ENCODE data around the gene ATG9B.
A peak's percentile ranks its signal among the peaks of the same experiment; 100 is the strongest.

ATG9B gene

GRCh38 chr7:151017953-151018420 is 6.3 kb downstream of the ATG9B start:
- Histone ChIP-seq H3K36me3 (no peaks in the 10 kb centered on the region), H3K9me3 (ENCODE audit: severe bottlenecking) (no peaks in the 10 kb centered on the region), H3K27me3 (ENCODE audit: insufficient read depth, low read depth, severe bottlenecking) (no peaks in the 10 kb centered on the region), H3K4me3 (ENCODE audit: low read depth, low read length) (peak overlapping the region; percentile 55), H3K27ac (peak overlapping the region; percentile 45)
- TF ChIP-seq CTCF (IDR thresholded peaks at IDR 0.05; ENCODE audit: low read depth, low read length) = peak; percentile 94
- peak; percentile 84 for DNase-seq

- H3K4me3 ChIP-seq (ENCODE audit: low read depth, low read length) = peak overlapping the region; percentile 55
- peak overlapping the region; percentile 45 for H3K27ac ChIP-seq
- DNase-seq = peak; percentile 54
- TF ChIP-seq CTCF (IDR thresholded peaks at IDR 0.05; ENCODE audit: low read depth, low read length) = no peak
- no peaks in the 10 kb centered on the region for H3K27me3 ChIP-seq (ENCODE audit: insufficient read depth, low read depth, severe bottlenecking)
- H3K9me3 ChIP-seq (ENCODE audit: severe bottlenecking) = no peaks in the 10 kb centered on the region
- H3K36me3 ChIP-seq = no peaks in the 10 kb centered on the region
Observed at GRCh38 chr7:151017370-151017952, 6.8 kb downstream of the ATG9B start.

- Histone ChIP-seq H3K27me3 (ENCODE audit: insufficient read depth, low read depth, severe bottlenecking) (no peaks in the 10 kb centered on the region), H3K27ac (no peak overlapping the region), H3K4me3 (ENCODE audit: low read depth, low read length) (no peak overlapping the region), H3K9me3 (ENCODE audit: severe bottlenecking) (no peaks in the 10 kb centered on the region), H3K36me3 (no peaks in the 10 kb centered on the region)
- no peak for DNase-seq
- TF ChIP-seq CTCF (IDR thresholded peaks at IDR 0.05; ENCODE audit: low read depth, low read length) = no peak
Observed at GRCh38 chr7:151016942-151017341, 7.4 kb downstream of the ATG9B start.

- Histone ChIP-seq H3K9me3 (ENCODE audit: severe bottlenecking) (no peaks in the 10 kb centered on the region), H3K4me3 (ENCODE audit: low read depth, low read length) (no peak overlapping the region), H3K27ac (no peak overlapping the region), H3K36me3 (no peaks in the 10 kb centered on the region), H3K27me3 (ENCODE audit: insufficient read depth, low read depth, severe bottlenecking) (no peaks in the 10 kb centered on the region)
- TF ChIP-seq CTCF (IDR thresholded peaks at IDR 0.05; ENCODE audit: low read depth, low read length) = no peak
- no peak for DNase-seq
Observed at GRCh38 chr7:151016505-151016904, 7.8 kb downstream of the ATG9B start.

GRCh38 chr7:151015967-151016366 is 8.3 kb downstream of the ATG9B start:
- no peaks in the 10 kb centered on the region for H3K36me3 ChIP-seq
- no peaks in the 10 kb centered on the region for H3K27me3 ChIP-seq (ENCODE audit: insufficient read depth, low read depth, severe bottlenecking)
- no peak for TF ChIP-seq CTCF (IDR thresholded peaks at IDR 0.05; ENCODE audit: low read depth, low read length)
- H3K4me3 ChIP-seq (ENCODE audit: low read depth, low read length) = no peak overlapping the region
- no peak for DNase-seq
- H3K27ac ChIP-seq = no peak overlapping the region
- no peaks in the 10 kb centered on the region for H3K9me3 ChIP-seq (ENCODE audit: severe bottlenecking)

GRCh38 chr7:151014950-151015349 is 9.3 kb downstream of the ATG9B start:
- no peak overlapping the region for H3K4me3 ChIP-seq (ENCODE audit: low read depth, low read length)
- no peak overlapping the region for H3K27ac ChIP-seq
- TF ChIP-seq CTCF (IDR thresholded peaks at IDR 0.05; ENCODE audit: low read depth, low read length) = no peak
- H3K27me3 ChIP-seq (ENCODE audit: insufficient read depth, low read depth, severe bottlenecking) = no peaks in the 10 kb centered on the region
- no peaks in the 10 kb centered on the region for H3K36me3 ChIP-seq
- H3K9me3 ChIP-seq (ENCODE audit: severe bottlenecking) = no peaks in the 10 kb centered on the region
- DNase-seq = no peak

Measured in WERI-Rb-1 (cell line).